22Rv1 (cell line): ENCODE data around the gene AUTS2.

Experiments
- CTCF ChIP-seq: fragments of 450-650 bp; IDR thresholded peaks from 2 replicates; pipeline ENCODE4 v1.5.1; 2017; ENCODE audit warnings: mild to moderate bottlenecking
- ZFX ChIP-seq: fragments of 450-650 bp; IDR thresholded peaks from 2 replicates; pipeline ENCODE4 v1.6.1; 2017; ENCODE audit warnings: antibody characterized with exemption, borderline replicate concordance

DNA sequence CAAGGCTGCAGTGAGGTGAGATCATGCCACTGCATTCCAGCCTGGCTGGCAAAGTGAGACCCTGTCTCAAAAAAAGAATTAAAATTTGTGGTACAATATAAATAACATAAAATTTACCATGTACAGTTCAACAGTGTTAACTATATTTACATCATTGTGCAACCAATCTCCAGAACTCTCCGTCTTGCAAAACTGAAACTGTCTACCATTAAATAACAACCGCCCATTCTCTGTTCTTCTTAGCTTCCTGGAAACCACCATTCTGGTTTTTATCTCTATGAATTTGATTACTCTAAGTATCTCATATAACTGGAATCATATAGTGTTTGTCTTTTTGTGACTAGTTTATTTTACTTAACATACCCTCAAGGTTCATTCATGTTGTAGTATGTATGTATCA, 167.6 kb downstream of the AUTS2 start:
- no peak for TF ChIP-seq CTCF
- TF ChIP-seq ZFX, result no peak
